Glutamatergic neuron (in vitro differentiated cells): ENCODE data around the gene RUBCNL. TPM values are rescaled to one million over a fixed set of nuclear protein-coding genes. Genes with fewer than 3 reads are reported as not detected.

Experiments
- DNase-seq: peaks from one replicate; pipeline ENCODE4 v3.0.0; 2022
- H3K27ac Mint-ChIP-seq: one replicate; pipeline ENCODE4 v1.8.0; 2020; ENCODE audit warnings: mild to moderate bottlenecking, mixed read lengths, inconsistent platforms; ENCODE audit not compliant: unreplicated experiment
- H3K27me3 Mint-ChIP-seq: one replicate; pipeline ENCODE4 v1.8.0; 2020; ENCODE audit warnings: mild to moderate bottlenecking, moderate library complexity, mixed read lengths, inconsistent platforms; ENCODE audit not compliant: unreplicated experiment
- H3K36me3 Mint-ChIP-seq: one replicate; pipeline ENCODE4 v1.8.0; 2020; ENCODE audit warnings: mild to moderate bottlenecking, mixed read lengths, inconsistent platforms; ENCODE audit not compliant: unreplicated experiment
- H3K4me1 Mint-ChIP-seq: one replicate; pipeline ENCODE4 v1.8.0; 2020; ENCODE audit warnings: mild to moderate bottlenecking, low read depth, mixed read lengths, inconsistent platforms; ENCODE audit not compliant: unreplicated experiment
- H3K4me3 Mint-ChIP-seq: one replicate; pipeline ENCODE4 v1.8.0; 2020; ENCODE audit warnings: mild to moderate bottlenecking, mixed read lengths, inconsistent platforms; ENCODE audit not compliant: unreplicated experiment
- H3K9me3 Mint-ChIP-seq: one replicate; pipeline ENCODE4 v1.8.0; 2020; ENCODE audit warnings: mild to moderate bottlenecking, moderate library complexity, mixed read lengths, inconsistent platforms; ENCODE audit not compliant: unreplicated experiment
- CTCF ChIP-seq: fragments of 200-600 bp; sonication (generic); IDR thresholded peaks from one replicate; pipeline ENCODE4 v1.5.0; 2021; ENCODE audit not compliant: partially characterized antibody, unreplicated experiment
- total RNA-seq: library from RNA; stranded (reverse); fragmentation: NEBNext Ultra II Directional; extraction: Animal tissue kit (Norgen Biotek cat#: 25700); gene quantifications from one replicate; pipeline ENCODE4 v1.2.1, GENCODE V29; 2021; ENCODE audit not compliant: unreplicated experiment

RUBCNL gene
- total RNA-seq, 1 donor from 2014 or later = 1.9 TPM

GRCh38 chr13:46385946-46386345, 1.1 kb downstream of the RUBCNL start:
- Mint-ChIP-seq H3K27me3 (peaks cover 8% of the 10 kb centered on the region), H3K4me1 (no peaks in the 10 kb centered on the region), H3K36me3 (no peaks in the 10 kb centered on the region)

GRCh38 chr13:46383383-46383782, 3.7 kb downstream of the RUBCNL start:
- H3K9me3 Mint-ChIP-seq = peaks cover 4% of the 10 kb centered on the region
- no peak for TF ChIP-seq CTCF
- DNase-seq = no peak

More at GRCh38 chr13:46385946-46386345, 1.1 kb downstream of the RUBCNL start:
- peak overlapping the region; percentile 41 for H3K4me3 Mint-ChIP-seq
- no peak for DNase-seq
- no peak overlapping the region for H3K27ac Mint-ChIP-seq
- TF ChIP-seq CTCF = no peak
- H3K9me3 Mint-ChIP-seq = peaks cover 4% of the 10 kb centered on the region

DNA sequence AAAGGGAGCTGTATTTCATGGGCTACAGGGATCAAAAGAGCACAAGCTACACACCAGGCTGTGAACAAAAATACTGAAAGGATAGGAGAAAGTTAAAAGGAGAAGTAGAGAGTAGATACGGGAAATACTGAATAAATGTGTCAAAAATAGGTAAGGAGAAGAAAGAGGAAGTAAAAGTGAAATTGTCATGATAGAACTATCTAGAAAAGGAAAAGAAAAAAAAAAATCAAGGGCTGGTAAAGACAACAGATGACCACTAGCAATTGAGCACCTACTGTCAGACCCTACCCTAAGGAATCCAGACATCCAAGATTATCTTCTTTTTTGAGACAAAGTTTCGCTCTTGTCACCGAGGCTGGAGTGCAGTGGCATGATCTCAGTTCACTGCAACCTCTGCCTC, 4.8 kb downstream of the RUBCNL start:
- DNase-seq = no peak
- H3K27ac Mint-ChIP-seq = no peak overlapping the region
- TF ChIP-seq CTCF = no peak
- no peaks in the 10 kb centered on the region for H3K4me1 Mint-ChIP-seq
- no peaks in the 10 kb centered on the region for H3K9me3 Mint-ChIP-seq
- H3K27me3 Mint-ChIP-seq = peaks cover 2% of the 10 kb centered on the region
- no peak overlapping the region for H3K4me3 Mint-ChIP-seq
- no peaks in the 10 kb centered on the region for H3K36me3 Mint-ChIP-seq

More at GRCh38 chr13:46383383-46383782, 3.7 kb downstream of the RUBCNL start:
- Mint-ChIP-seq H3K4me3 (no peak overlapping the region), H3K4me1 (no peaks in the 10 kb centered on the region), H3K36me3 (no peaks in the 10 kb centered on the region), H3K27me3 (peaks cover 8% of the 10 kb centered on the region), H3K27ac (no peak overlapping the region)

- Mint-ChIP-seq H3K4me1 (no peaks in the 10 kb centered on the region), H3K4me3 (no peak overlapping the region), H3K9me3 (no peaks in the 10 kb centered on the region), H3K36me3 (no peaks in the 10 kb centered on the region), H3K27ac (no peak overlapping the region), H3K27me3 (no peaks in the 10 kb centered on the region)
- DNase-seq = no peak
- TF ChIP-seq CTCF = no peak
These were observed 6.8 kb downstream of the RUBCNL start for GRCh38 chr13:46380242-46380641.

GRCh38 chr13:46379611-46380010, 7.4 kb downstream of the RUBCNL start:
- Mint-ChIP-seq H3K4me1 (no peaks in the 10 kb centered on the region), H3K27ac (no peak overlapping the region), H3K27me3 (no peaks in the 10 kb centered on the region), H3K4me3 (no peak overlapping the region), H3K9me3 (no peaks in the 10 kb centered on the region), H3K36me3 (no peaks in the 10 kb centered on the region)
- no peak for DNase-seq
- no peak for TF ChIP-seq CTCF
